ENCODE results near the gene BTN2A1. TPM values are rescaled to one million over a fixed set of nuclear protein-coding genes. Genes with fewer than 3 reads are reported as not detected.

Gene BTN2A1
- polyA plus RNA-seq, 1 of the 3 experiments (the other 2 are of a cell fraction) = 21.2 TPM

- no peaks in the 10 kb centered on the region for H3K36me3 ChIP-seq (replicated peaks in 1 of 2; ENCODE audit: control insufficient read depth in 1 of 2, insufficient read depth in 2 of 2, low read length in 1 of 2)
- H4K20me1 ChIP-seq (ENCODE audit: insufficient read depth) = no peaks in the 10 kb centered on the region
- no peak overlapping the region for H2AFZ ChIP-seq (ENCODE audit: low read depth)
- H3K4me3 ChIP-seq (ENCODE audit: low read depth in 2 of 2, low read length in 1 of 2) = no peak overlapping the region
- POLR2A ChIA-PET = interaction anchor here (0.8 kb wide), 1 partner anchor 11 kb away, joined by 3 read pairs; no protein-coding TSS in a partner anchor
- WGBS (ENCODE audit: low lambda C conversion rate) = 77% methylated on average over 6 of the region's 6 CpGs
- no peak overlapping the region for H3K27ac ChIP-seq (ENCODE audit: low read depth in 2 of 2, low read length in 1 of 2)
- H3K4me2 ChIP-seq = no peak overlapping the region
- DNase-seq = no peak
- no peaks in the 10 kb centered on the region for H3K4me1 ChIP-seq (ENCODE audit: control insufficient read depth in 1 of 2, insufficient read depth in 2 of 2, low read depth in 1 of 2, low read length in 1 of 2)
- no peaks in the 10 kb centered on the region for H3F3A ChIP-seq (replicated peaks; ENCODE audit: insufficient read depth)
- no peaks in the 10 kb centered on the region for H3K79me2 ChIP-seq (ENCODE audit: insufficient read depth)
- no peak overlapping the region for H3K9ac ChIP-seq
- CTCF ChIA-PET = interaction anchor here (0.9 kb wide), 1 partner anchor 144 kb away, joined by 3 read pairs; no protein-coding TSS in a partner anchor
- no peaks in the 10 kb centered on the region for H3K9me3 ChIP-seq
- H3K9me2 ChIP-seq = no peaks in the 10 kb centered on the region
- H3K27me3 ChIP-seq (ENCODE audit: insufficient read depth) = no peaks in the 10 kb centered on the region
- TF ChIP-seq RFX5 (IDR thresholded peaks at IDR 0.05; ENCODE audit: low read length) (no peak), FOXJ3 (CRISPR knock-in tag; IDR thresholded peaks at IDR 0.05) (no peak), REST (IDR thresholded peaks at IDR 0.05; ENCODE audit: low read depth, low read length) (no peak), CHD2 (IDR thresholded peaks at IDR 0.05; ENCODE audit: low read length, partially characterized antibody) (no peak), GABPA (IDR thresholded peaks at IDR 0.05; ENCODE audit: low read depth) (no peak), SMC3 (IDR thresholded peaks at IDR 0.05; ENCODE audit: low read depth, low read length) (no peak), ZBTB33 (IDR thresholded peaks at IDR 0.05; ENCODE audit: borderline replicate concordance, low read depth) (no peak), USF2 (IDR thresholded peaks at IDR 0.05; ENCODE audit: borderline replicate concordance, low read depth, low read length) (no peak), JUND (IDR thresholded peaks at IDR 0.05) (no peak)
These were observed 27.5 kb downstream of the BTN2A1 start for GRCh38 chr6:26485112-26485780.

- POLR2A ChIA-PET = no interaction called here
- CTCF ChIA-PET = interaction anchor here (0.9 kb wide), 1 partner anchor 145 kb away, joined by 3 read pairs; no protein-coding TSS in a partner anchor
These were observed 28.6 kb downstream of the BTN2A1 start for GRCh38 chr6:26486358-26486757.

More at GRCh38 chr6:26486358-26486757, 28.6 kb downstream of the BTN2A1 start:
- Histone ChIP-seq H3K4me3 (ENCODE audit: low read depth in 2 of 2, low read length in 1 of 2) (no peak overlapping the region), H3K79me2 (ENCODE audit: insufficient read depth) (no peaks in the 10 kb centered on the region), H3F3A (replicated peaks; ENCODE audit: insufficient read depth) (no peaks in the 10 kb centered on the region), H2AFZ (ENCODE audit: low read depth) (no peak overlapping the region), H3K27ac (ENCODE audit: low read depth in 2 of 2, low read length in 1 of 2) (no peak overlapping the region), H4K20me1 (ENCODE audit: insufficient read depth) (no peaks in the 10 kb centered on the region), H3K9me2 (no peaks in the 10 kb centered on the region), H3K27me3 (ENCODE audit: insufficient read depth) (no peaks in the 10 kb centered on the region), H3K9me3 (no peaks in the 10 kb centered on the region), H3K9ac (no peak overlapping the region), H3K4me1 (ENCODE audit: control insufficient read depth in 1 of 2, insufficient read depth in 2 of 2, low read depth in 1 of 2, low read length in 1 of 2) (no peaks in the 10 kb centered on the region), H3K4me2 (no peak overlapping the region), H3K36me3 (replicated peaks in 1 of 2; ENCODE audit: control insufficient read depth in 1 of 2, insufficient read depth in 2 of 2, low read length in 1 of 2) (no peaks in the 10 kb centered on the region)
- WGBS (ENCODE audit: low lambda C conversion rate) = 72% methylated on average over 5 of the region's 5 CpGs
- TF ChIP-seq CHD2 (IDR thresholded peaks at IDR 0.05; ENCODE audit: low read length, partially characterized antibody) (no peak), MEF2A (IDR thresholded peaks at IDR 0.05; ENCODE audit: borderline replicate concordance, low read depth) (no peak), USF2 (IDR thresholded peaks at IDR 0.05; ENCODE audit: borderline replicate concordance, low read depth, low read length) (no peak), MXI1 (IDR thresholded peaks at IDR 0.05; ENCODE audit: low read depth, low read length) (no peak)
- no peak for DNase-seq
